GM21381 (cell line): Measurements from ENCODE around the gene ANKRD11.
"Not testable (repeated sequence)": the region's sequence is repeated elsewhere in the genome, so short reads cannot be mapped to it uniquely, and the experiment has no call there.

Experiments
- ATAC-seq: cut with Tn5 transposase; IDR thresholded peaks from one replicate; pipeline ENCODE4 v1.9.1; 2021; ENCODE audit warnings: mild to moderate bottlenecking, moderate library complexity; ENCODE audit not compliant: unreplicated experiment

ANKRD11 gene

GRCh38 chr16:89389504-89390223 is 100.7 kb downstream of the ANKRD11 start:
- ATAC-seq: not testable (repeated sequence)

GRCh38 chr16:89388536-89388935 is 101.8 kb downstream of the ANKRD11 start:
- ATAC-seq: no peak

GRCh38 chr16:89386306-89387185 is 103.8 kb downstream of the ANKRD11 start:
- ATAC-seq: no peak

- ATAC-seq: no peak
These were observed 104.6 kb downstream of the ANKRD11 start for GRCh38 chr16:89385712-89386111.

- ATAC-seq: no peak
These were observed 106.1 kb downstream of the ANKRD11 start for GRCh38 chr16:89384282-89384681.

- no peak for ATAC-seq
These were observed 107.0 kb downstream of the ANKRD11 start for GRCh38 chr16:89383095-89384003.

- not testable (repeated sequence) for ATAC-seq
These were observed 107.8 kb downstream of the ANKRD11 start for GRCh38 chr16:89382555-89382954.

GRCh38 chr16:89381788-89382187 is 108.6 kb downstream of the ANKRD11 start:
- ATAC-seq: no peak

GRCh38 chr16:89380681-89381080 is 109.7 kb downstream of the ANKRD11 start:
- no peak for ATAC-seq

- ATAC-seq: no peak
These were observed 111.2 kb downstream of the ANKRD11 start for GRCh38 chr16:89378947-89379771.

- no peak for ATAC-seq
These were observed 112.9 kb downstream of the ANKRD11 start for GRCh38 chr16:89377453-89377848.

- ATAC-seq: no peak
These were observed 113.4 kb downstream of the ANKRD11 start for GRCh38 chr16:89376812-89377452.

GRCh38 chr16:89375686-89376085 is 114.7 kb downstream of the ANKRD11 start:
- ATAC-seq: no peak

GRCh38 chr16:89375021-89375420 is 115.3 kb downstream of the ANKRD11 start:
- no peak for ATAC-seq

GRCh38 chr16:89374393-89374960 is 115.9 kb downstream of the ANKRD11 start:
- ATAC-seq: no peak

GRCh38 chr16:89373355-89374110 is 116.8 kb downstream of the ANKRD11 start:
- ATAC-seq: no peak

GRCh38 chr16:89371968-89372634 is 118.3 kb downstream of the ANKRD11 start:
- no peak for ATAC-seq

- ATAC-seq: no peak
These were observed 119.0 kb downstream of the ANKRD11 start for GRCh38 chr16:89371386-89371785.
